ENCODE results near the gene MLH1.
"Not testable (repeated sequence)": the region's sequence is repeated elsewhere in the genome, so short reads cannot be mapped to it uniquely, and the experiment has no call there.

The MLH1 gene

GRCh38 chr3:36993326-36994283 lies at the start of gene MLH1:
TSS of gene MLH1 (plus strand) at chr3:36993518. CDS start at chr3:36993548, 30 bp downstream.
- no peaks in the 10 kb centered on the region for H3K4me1 ChIP-seq (ENCODE audit: insufficient read depth, insufficient read length)
- DNase-seq (ENCODE audit: low read depth, low spot score), result peak; percentile 100
- H3K27me3 ChIP-seq (ENCODE audit: insufficient read depth, insufficient read length), result no peaks in the 10 kb centered on the region
- TF ChIP-seq YY1 (IDR thresholded peaks at IDR 0.05; ENCODE audit: insufficient read depth, insufficient read length), result peak; percentile 95
- no peak for TF ChIP-seq SUZ12 (IDR thresholded peaks at IDR 0.05; ENCODE audit: extremely low read depth, insufficient read depth, insufficient read length)
- H3K9ac ChIP-seq (ENCODE audit: insufficient read length, low read depth), result peak within 1 kb of the TSS; percentile 88
- peak within 1 kb of the TSS; percentile 76 for H3K4me3 ChIP-seq (ENCODE audit: insufficient read length, low read depth)
- H3K9me3 ChIP-seq (ENCODE audit: insufficient read depth, low read length), result peaks cover 10% of the 10 kb centered on the region; the same call in 1 of the 2 replicates
- H3K36me3 ChIP-seq (ENCODE audit: insufficient read depth, insufficient read length, low read length), result peaks cover 70% of the 10 kb centered on the region

GRCh38 chr3:36943601-36944000 lies 49.7 kb upstream of the MLH1 start:
- peaks cover 26% of the 10 kb centered on the region for H3K27me3 ChIP-seq (ENCODE audit: insufficient read depth, insufficient read length)
- TF ChIP-seq ZNF274 (IDR thresholded peaks at IDR 0.05; ENCODE audit: low read depth, low read length), result no peak
- no peak for TF ChIP-seq YY1 (IDR thresholded peaks at IDR 0.05; ENCODE audit: insufficient read depth, insufficient read length)
- no peak for TF ChIP-seq SUZ12 (IDR thresholded peaks at IDR 0.05; ENCODE audit: extremely low read depth, insufficient read depth, insufficient read length)
- peak overlapping the region; percentile 88 for H3K9ac ChIP-seq (ENCODE audit: insufficient read length, low read depth)

GRCh38 chr3:36944012-36944640 lies 49.2 kb upstream of the MLH1 start:
- peaks cover 26% of the 10 kb centered on the region for H3K27me3 ChIP-seq (ENCODE audit: insufficient read depth, insufficient read length)
- H3K4me1 ChIP-seq (ENCODE audit: insufficient read depth, insufficient read length), result no peaks in the 10 kb centered on the region
- H3K9ac ChIP-seq (ENCODE audit: insufficient read length, low read depth), result peak overlapping the region; percentile 88
- DNase-seq (ENCODE audit: low read depth, low spot score), result no peak
- H3K4me3 ChIP-seq (ENCODE audit: insufficient read length, low read depth), result peak overlapping the region; percentile 66
- peaks cover 15% of the 10 kb centered on the region; the same call in 1 of the 2 replicates for H3K9me3 ChIP-seq (ENCODE audit: insufficient read depth, low read length)
- TF ChIP-seq ZNF274 (IDR thresholded peaks at IDR 0.05; ENCODE audit: low read depth, low read length) (no peak), SUZ12 (IDR thresholded peaks at IDR 0.05; ENCODE audit: extremely low read depth, insufficient read depth, insufficient read length) (no peak), YY1 (IDR thresholded peaks at IDR 0.05; ENCODE audit: insufficient read depth, insufficient read length) (no peak)
- no peaks in the 10 kb centered on the region for H3K36me3 ChIP-seq (ENCODE audit: insufficient read depth, insufficient read length, low read length)

More at GRCh38 chr3:36943601-36944000, 49.7 kb upstream of the MLH1 start:
- no peaks in the 10 kb centered on the region for H3K36me3 ChIP-seq (ENCODE audit: insufficient read depth, insufficient read length, low read length)
- H3K9me3 ChIP-seq (ENCODE audit: insufficient read depth, low read length), result peaks cover 15% of the 10 kb centered on the region; the same call in 1 of the 2 replicates
- peak overlapping the region; percentile 66 for H3K4me3 ChIP-seq (ENCODE audit: insufficient read length, low read depth)
- no peak for DNase-seq (ENCODE audit: low read depth, low spot score)
- no peaks in the 10 kb centered on the region for H3K4me1 ChIP-seq (ENCODE audit: insufficient read depth, insufficient read length)

GRCh38 chr3:36944641-36945270 lies 48.6 kb upstream of the MLH1 start, which contains the start of gene TRANK1:
TSS of gene TRANK1 (minus strand) at chr3:36945054. CDS start at chr3:36944809, 245 bp downstream.
- H3K36me3 ChIP-seq (ENCODE audit: insufficient read depth, insufficient read length, low read length), result no peaks in the 10 kb centered on the region
- TF ChIP-seq YY1 (IDR thresholded peaks at IDR 0.05; ENCODE audit: insufficient read depth, insufficient read length) (no peak), ZNF274 (IDR thresholded peaks at IDR 0.05; ENCODE audit: low read depth, low read length) (no peak)
- no peak for DNase-seq (ENCODE audit: low read depth, low spot score)
- peak within 1 kb of the TSS; percentile 88 for H3K9ac ChIP-seq (ENCODE audit: insufficient read length, low read depth)
- peak within 1 kb of the TSS; percentile 66 for H3K4me3 ChIP-seq (ENCODE audit: insufficient read length, low read depth)
- peaks cover 26% of the 10 kb centered on the region for H3K27me3 ChIP-seq (ENCODE audit: insufficient read depth, insufficient read length)
- H3K9me3 ChIP-seq (ENCODE audit: insufficient read depth, low read length), result peaks cover 15% of the 10 kb centered on the region; the same call in 1 of the 2 replicates
- H3K4me1 ChIP-seq (ENCODE audit: insufficient read depth, insufficient read length), result no peaks in the 10 kb centered on the region

- TF ChIP-seq YY1 (IDR thresholded peaks at IDR 0.05; ENCODE audit: insufficient read depth, insufficient read length), result no peak
- no peak for TF ChIP-seq ZNF274 (IDR thresholded peaks at IDR 0.05; ENCODE audit: low read depth, low read length)
- TF ChIP-seq SUZ12 (IDR thresholded peaks at IDR 0.05; ENCODE audit: extremely low read depth, insufficient read depth, insufficient read length), result no peak
- Histone ChIP-seq H3K4me1 (ENCODE audit: insufficient read depth, insufficient read length) (no peaks in the 10 kb centered on the region), H3K9ac (ENCODE audit: insufficient read length, low read depth) (peak overlapping the region; percentile 88), H3K36me3 (ENCODE audit: insufficient read depth, insufficient read length, low read length) (no peaks in the 10 kb centered on the region), H3K4me3 (ENCODE audit: insufficient read length, low read depth) (peak overlapping the region; percentile 66), H3K9me3 (ENCODE audit: insufficient read depth, low read length) (peaks cover 15% of the 10 kb centered on the region; the same call in 1 of the 2 replicates), H3K27me3 (ENCODE audit: insufficient read depth, insufficient read length) (peaks cover 26% of the 10 kb centered on the region)
- no peak for DNase-seq (ENCODE audit: low read depth, low spot score)
Measured at GRCh38 chr3:36945333-36945980, 47.9 kb upstream of the MLH1 start.

GRCh38 chr3:36947814-36948213 lies 45.5 kb upstream of the MLH1 start:
- not testable (repeated sequence) for H3K36me3 ChIP-seq (ENCODE audit: insufficient read depth, insufficient read length, low read length); H3K4me3 ChIP-seq (ENCODE audit: insufficient read length, low read depth); DNase-seq (ENCODE audit: low read depth, low spot score); H3K4me1 ChIP-seq (ENCODE audit: insufficient read depth, insufficient read length); H3K9ac ChIP-seq (ENCODE audit: insufficient read length, low read depth)
- Histone ChIP-seq H3K27me3 (ENCODE audit: insufficient read depth, insufficient read length) (peaks cover 26% of the 10 kb centered on the region), H3K9me3 (ENCODE audit: insufficient read depth, low read length) (peaks cover 15% of the 10 kb centered on the region; the same call in 1 of the 2 replicates)
